IPS DF 6.9 (cell line): ENCODE measurements around the gene RNF19B.
"Not testable (repeated sequence)": the region's sequence is repeated elsewhere in the genome, so short reads cannot be mapped to it uniquely, and the experiment has no call there.

Experiments used
- DNase-seq: peaks from one replicate; pipeline ENCODE4 v3.0.0-alpha.2; 2013; ENCODE audit warnings: low read depth, low spot score
- H3K27ac ChIP-seq: one replicate; pipeline ENCODE4 v1.5.1; 2013; ENCODE audit warnings: low read length, control low read depth
- H3K27me3 ChIP-seq: 2 replicates; pipeline ENCODE4 v1.6.1; 2013; ENCODE audit warnings: mild to moderate bottlenecking, low read length; ENCODE audit not compliant: control insufficient read depth, insufficient read depth
- H3K36me3 ChIP-seq: 2 replicates; pipeline ENCODE4 v1.6.1; 2013; ENCODE audit warnings: low read length; ENCODE audit not compliant: control insufficient read depth, insufficient read depth
- H3K4me1 ChIP-seq: 2 replicates; pipeline ENCODE4 v1.6.1; 2013; ENCODE audit warnings: low read length; ENCODE audit not compliant: control insufficient read depth, insufficient read depth
- H3K4me3 ChIP-seq: 2 replicates; pipeline ENCODE4 v1.5.1; 2013; ENCODE audit warnings: mild to moderate bottlenecking, low read length
- H3K9me3 ChIP-seq: 2 replicates; pipeline ENCODE4 v1.6.1; 2013; ENCODE audit warnings: low read length, inconsistent platforms; ENCODE audit not compliant: control insufficient read depth, insufficient read depth
- WGBS: extraction: QIAGEN DNeasy Blood & Tissue Kit; methylation state at CpG from one replicate; pipeline ENCODE4 v1.1.7; 2013; ENCODE audit warnings: mixed read lengths, missing lambda C conversion rate; ENCODE audit not compliant: insufficient read length, insufficient coverage; 5-methylcytosine and 5-hydroxymethylcytosine counted together

The RNF19B gene

GRCh38 chr1:32981003-32981901 lies 16.6 kb upstream of the RNF19B start:
- WGBS, result no CpG with 5 or more reads among the region's 8 CpGs
- Histone ChIP-seq H3K36me3 (no peaks in the 10 kb centered on the region), H3K27ac (no peak overlapping the region), H3K27me3 (no peaks in the 10 kb centered on the region), H3K4me3 (no peak overlapping the region), H3K9me3 (no peaks in the 10 kb centered on the region), H3K4me1 (peaks cover 14% of the 10 kb centered on the region)
- no peak for DNase-seq

DNA sequence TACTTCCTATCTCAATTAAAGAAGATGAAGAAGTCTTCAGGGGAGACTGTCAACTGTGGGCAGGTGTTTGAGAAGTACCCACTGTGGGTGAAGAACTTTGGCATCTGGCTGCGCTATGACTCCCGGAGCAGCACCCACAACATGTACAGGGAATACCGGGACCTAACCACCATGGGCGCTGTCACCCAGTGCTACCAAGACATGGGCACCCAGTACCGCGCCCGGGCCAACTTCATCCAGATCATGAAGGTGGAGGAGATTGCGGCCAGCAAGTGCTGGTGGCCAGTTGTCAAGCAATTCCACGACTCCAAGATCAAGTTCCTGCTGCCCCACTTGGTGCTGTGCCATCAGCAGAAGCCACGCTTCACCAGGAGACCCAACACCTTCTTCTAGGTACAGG lies 15.5 kb upstream of the RNF19B start:
- H3K4me3 ChIP-seq, result no peak overlapping the region
- no peak for DNase-seq
- no peaks in the 10 kb centered on the region for H3K36me3 ChIP-seq
- H3K27ac ChIP-seq, result no peak overlapping the region
- H3K4me1 ChIP-seq, result peaks cover 14% of the 10 kb centered on the region
- no CpG with 5 or more reads among the region's 10 CpGs for WGBS
- H3K9me3 ChIP-seq, result no peaks in the 10 kb centered on the region
- no peaks in the 10 kb centered on the region for H3K27me3 ChIP-seq

DNA sequence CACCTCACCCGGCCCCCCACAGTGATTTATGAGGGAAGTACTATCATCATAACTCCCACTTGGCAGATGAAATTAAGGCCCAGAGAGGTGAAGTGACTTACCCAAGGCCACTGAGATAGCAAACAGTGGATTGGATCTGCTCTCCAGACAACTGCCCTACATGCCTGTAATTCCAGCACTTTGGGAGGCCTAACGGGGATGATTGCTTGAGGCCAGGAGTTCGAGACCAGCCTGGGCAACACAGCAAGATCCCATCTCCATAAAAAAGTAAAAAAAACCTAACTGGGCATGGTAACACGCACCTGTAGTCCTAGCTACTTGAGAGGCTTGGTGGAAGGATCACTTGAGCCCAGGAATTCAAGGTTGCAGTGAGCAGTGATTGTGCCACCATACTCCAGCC lies 14.2 kb upstream of the RNF19B start:
- WGBS, result no CpG with 5 or more reads among the region's 4 CpGs
- Histone ChIP-seq H3K9me3 (no peaks in the 10 kb centered on the region), H3K27me3 (no peaks in the 10 kb centered on the region), H3K36me3 (no peaks in the 10 kb centered on the region), H3K27ac (no peak overlapping the region), H3K4me3 (no peak overlapping the region), H3K4me1 (peaks cover 8% of the 10 kb centered on the region)
- DNase-seq, result no peak

DNA sequence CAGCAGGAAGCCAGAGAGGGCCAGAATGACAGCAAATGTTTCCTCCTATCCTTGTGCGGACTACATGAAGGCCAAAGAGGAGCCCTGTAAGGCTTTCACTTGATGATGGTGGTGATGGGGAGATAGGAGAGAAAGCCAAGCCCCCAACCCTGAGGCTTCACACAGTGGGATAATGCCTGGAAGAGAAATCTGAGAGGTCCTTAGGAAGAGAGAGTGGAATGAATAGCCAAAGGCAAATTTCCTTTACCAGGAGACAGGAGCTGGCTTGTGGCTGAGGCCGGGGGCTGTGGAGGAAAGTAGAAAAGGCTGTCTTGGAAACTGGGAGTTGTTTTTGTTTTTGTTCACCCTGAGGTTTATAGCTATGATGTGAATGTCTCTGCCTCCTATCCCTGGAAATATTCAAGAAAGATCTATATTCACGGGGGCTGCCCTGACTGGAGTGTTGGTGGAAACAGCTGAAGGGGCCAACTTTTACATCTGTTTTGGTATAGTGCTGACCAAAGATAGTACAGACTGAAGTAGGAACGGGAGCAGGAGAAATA lies 13.0 kb upstream of the RNF19B start:
- H3K27me3 ChIP-seq, result no peaks in the 10 kb centered on the region; the same call in 1 of the 2 replicates
- no CpG with 5 or more reads among the region's 4 CpGs for WGBS
- H3K36me3 ChIP-seq, result no peaks in the 10 kb centered on the region
- H3K4me1 ChIP-seq, result peaks cover 8% of the 10 kb centered on the region
- H3K27ac ChIP-seq, result no peak overlapping the region
- H3K4me3 ChIP-seq, result no peak overlapping the region
- no peak for DNase-seq
- H3K9me3 ChIP-seq, result no peaks in the 10 kb centered on the region

DNA sequence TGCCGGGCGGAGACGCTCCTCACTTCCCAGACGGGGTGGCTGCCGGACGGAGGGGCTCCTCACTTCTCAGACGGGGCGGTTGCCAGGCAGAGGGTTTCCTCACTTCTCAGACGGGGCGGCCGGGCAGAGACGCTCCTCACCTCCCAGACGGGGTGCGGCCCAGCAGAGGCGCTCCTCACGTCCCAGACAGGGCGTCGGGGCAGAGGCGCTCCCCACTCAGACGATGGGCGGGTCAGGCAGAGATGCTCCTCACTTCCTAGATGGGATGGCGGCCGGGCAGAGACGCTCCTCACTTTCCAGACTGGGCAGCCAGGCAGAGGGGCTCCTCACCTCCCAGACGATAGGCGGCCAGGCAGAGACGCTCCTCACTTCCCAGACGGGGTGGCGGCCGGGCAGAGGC lies 10.4 kb upstream of the RNF19B start:
- not testable (repeated sequence) for H3K9me3 ChIP-seq, DNase-seq, H3K27ac ChIP-seq, H3K4me1 ChIP-seq, H3K36me3 ChIP-seq, H3K4me3 ChIP-seq
- H3K27me3 ChIP-seq, result peaks cover 18% of the 10 kb centered on the region
- WGBS, result no CpG with 5 or more reads among the region's 30 CpGs

GRCh38 chr1:32973458-32973857 lies 8.8 kb upstream of the RNF19B start:
- peaks cover 18% of the 10 kb centered on the region for H3K27me3 ChIP-seq
- H3K27ac ChIP-seq, H3K36me3 ChIP-seq, H3K4me1 ChIP-seq, H3K4me3 ChIP-seq, DNase-seq, H3K9me3 ChIP-seq: not testable (repeated sequence)
- no CpG with 5 or more reads among the region's 6 CpGs for WGBS

- no CpG with 5 or more reads among the region's 58 CpGs for whole genome bisulfite sequencing
- Histone ChIP-seq H3K27ac (no peak overlapping the region), H3K36me3 (no peaks in the 10 kb centered on the region), H3K4me1 (no peaks in the 10 kb centered on the region), H3K27me3 (peaks cover 18% of the 10 kb centered on the region), H3K9me3 (no peaks in the 10 kb centered on the region), H3K4me3 (peak overlapping the region; percentile 69; the same call in 1 of the 2 replicates)
- no peak for DNase-seq
These were observed 8.3 kb upstream of the RNF19B start for GRCh38 chr1:32972814-32973428.

DNA sequence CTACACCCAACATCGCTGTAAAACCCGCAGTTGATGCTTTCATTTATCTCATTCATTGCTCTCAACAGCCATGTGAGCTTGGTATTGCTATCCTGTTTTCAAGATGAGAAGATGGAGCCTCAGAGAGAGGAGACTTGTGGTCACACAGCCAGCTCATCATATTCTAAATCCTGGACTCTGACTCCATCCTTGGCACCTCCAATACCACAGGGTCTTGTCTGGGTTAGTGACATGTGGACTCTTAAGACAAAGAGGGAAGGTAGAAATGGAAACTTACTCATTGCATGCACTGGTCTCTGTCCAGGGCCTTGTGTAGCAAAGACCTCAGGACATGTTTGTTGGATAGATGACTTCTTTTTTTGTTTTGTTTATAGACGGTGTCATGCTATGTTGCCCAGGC lies 7.0 kb upstream of the RNF19B start:
- Histone ChIP-seq H3K36me3 (no peaks in the 10 kb centered on the region), H3K27me3 (peaks cover 18% of the 10 kb centered on the region), H3K4me1 (no peaks in the 10 kb centered on the region), H3K9me3 (no peaks in the 10 kb centered on the region), H3K4me3 (no peak overlapping the region), H3K27ac (no peak overlapping the region)
- no CpG with 5 or more reads among the region's 3 CpGs for WGBS
- DNase-seq, result no peak

DNA sequence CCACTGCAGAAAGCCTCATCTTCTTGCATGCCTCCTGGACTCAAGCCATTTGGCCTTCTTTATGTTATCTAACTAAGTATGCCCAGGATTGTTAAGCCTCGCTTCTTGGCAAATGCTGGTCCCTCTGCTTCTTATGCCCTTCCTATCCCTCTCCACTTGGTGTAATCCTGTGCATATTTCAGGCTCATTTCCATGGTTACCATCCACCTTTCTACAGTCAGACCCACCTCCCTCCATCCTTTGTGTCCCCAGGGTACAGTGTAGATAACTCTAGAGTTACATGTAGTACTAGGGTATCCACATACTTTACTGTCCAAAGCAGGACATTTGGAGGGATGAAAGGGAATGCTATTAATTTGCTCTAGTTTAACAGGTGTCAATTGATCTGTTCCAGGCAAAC lies 6.5 kb upstream of the RNF19B start:
- Histone ChIP-seq H3K27me3 (peaks cover 18% of the 10 kb centered on the region), H3K4me3 (no peak overlapping the region), H3K27ac (no peak overlapping the region), H3K9me3 (no peaks in the 10 kb centered on the region), H3K4me1 (no peaks in the 10 kb centered on the region), H3K36me3 (no peaks in the 10 kb centered on the region)
- no CpG with 5 or more reads among the region's 1 CpG for WGBS
- DNase-seq, result no peak

- Histone ChIP-seq H3K4me3 (no peak overlapping the region), H3K36me3 (no peaks in the 10 kb centered on the region), H3K9me3 (no peaks in the 10 kb centered on the region), H3K27me3 (peaks cover 18% of the 10 kb centered on the region), H3K27ac (no peak overlapping the region), H3K4me1 (no peaks in the 10 kb centered on the region)
- no peak for DNase-seq
These were observed 5.0 kb upstream of the RNF19B start for GRCh38 chr1:32969566-32969965.
